SK-N-SH (cell line): ENCODE results near the gene FOSB.

Experiments
- CTCF ChIP-seq: fragments of 200-600 bp; sonication (generic); IDR thresholded peaks from 2 replicates; pipeline ENCODE4 v1.6.1; 2017; ENCODE audit warnings: antibody characterized with exemption, mild to moderate bottlenecking, moderate library complexity
- EZH2phosphoT487 ChIP-seq: fragments of 200-600 bp; sonication (generic); IDR thresholded peaks from 2 replicates; pipeline ENCODE4 v1.6.1; 2017; ENCODE audit warnings: low read depth, mixed run types, mild to moderate bottlenecking, antibody characterized with exemption, moderate library complexity, borderline replicate concordance
- FOXM1 ChIP-seq: IDR thresholded peaks from 2 replicates; pipeline ENCODE4 v1.4.0; 2012; ENCODE audit warnings: low read depth, mild to moderate bottlenecking
- JUND ChIP-seq: IDR thresholded peaks from 2 replicates; pipeline ENCODE4 v1.4.0; 2012
- POLR2AphosphoS5 ChIP-seq: IDR thresholded peaks from 2 replicates; pipeline ENCODE4 v1.6.1; 2012; ENCODE audit warnings: low read depth, low read length
- RAD21 ChIP-seq: IDR thresholded peaks from 2 replicates; pipeline ENCODE4 v1.6.1; 2012; ENCODE audit warnings: mild to moderate bottlenecking, low read length
- RCOR1 ChIP-seq: fragments of 150-350 bp; IDR thresholded peaks from 2 replicates; pipeline ENCODE4 v1.6.1; 2017; ENCODE audit warnings: antibody characterized with exemption, low read length
- REST ChIP-seq: IDR thresholded peaks from 2 replicates; pipeline ENCODE4 v1.6.1; 2012; ENCODE audit warnings: mild to moderate bottlenecking, low read depth, low read length, moderate library complexity
- SMC3 ChIP-seq: IDR thresholded peaks from 2 replicates; pipeline ENCODE4 v1.6.1; 2012; ENCODE audit warnings: low read depth, low read length, improper control_type of control experiment
- TAF1 ChIP-seq: IDR thresholded peaks from 2 replicates; pipeline ENCODE4 v1.6.1; 2012; ENCODE audit warnings: low read depth, mild to moderate bottlenecking, low read length, moderate library complexity, borderline replicate concordance
- USF2 ChIP-seq: fragments of 150-350 bp; IDR thresholded peaks from 2 replicates; pipeline ENCODE4 v1.6.1; 2017; ENCODE audit warnings: antibody characterized with exemption, low read length, low read depth, borderline replicate concordance
- ZBTB33 ChIP-seq: IDR thresholded peaks from 2 replicates; pipeline ENCODE4 v1.4.0; 2012; ENCODE audit warnings: low read depth, borderline replicate concordance

GRCh38 chr19:45485305-45486077, 17.7 kb downstream of the FOSB start:
- TF ChIP-seq USF2 (no peak), CTCF (peak; percentile 67), RAD21 (peak; percentile 62), ZBTB33 (no peak), EZH2phosphoT487 (no peak), TAF1 (no peak), POLR2AphosphoS5 (no peak), REST (no peak), RCOR1 (peak; percentile 23; the same call in 1 of the 2 replicates), SMC3 (peak; percentile 71), JUND (no peak), FOXM1 (no peak)
